ENCODE measurements around the gene GOLGA2.
A peak's percentile ranks its signal among the peaks of the same experiment; 100 is the strongest.
"Not testable (repeated sequence)": the region's sequence is repeated elsewhere in the genome, so short reads cannot be mapped to it uniquely, and the experiment has no call there.

GOLGA2 gene

DNA sequence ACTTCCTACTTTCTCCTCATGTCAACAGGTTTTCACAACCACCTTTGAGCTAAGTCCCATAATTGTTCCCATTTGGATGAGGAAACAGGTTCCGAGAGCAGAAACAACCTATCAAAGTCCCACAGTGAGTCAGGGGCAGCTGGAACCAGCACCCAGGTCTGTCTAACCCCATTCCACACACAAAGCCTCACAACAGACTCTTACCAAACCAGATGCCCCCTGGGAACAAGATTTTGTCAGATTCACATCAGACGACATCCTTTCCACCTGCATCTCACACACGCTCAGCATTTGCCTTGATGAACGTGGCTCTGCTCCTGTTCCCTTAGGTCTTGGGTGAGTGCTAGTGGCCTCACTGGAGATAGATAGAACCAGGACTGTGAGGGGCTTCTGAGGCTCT lies 17.3 kb upstream of the GOLGA2 start:
- no peak for DNase-seq (ENCODE audit: low read depth in 4 of 4, low spot score in 1 of 4)

DNA sequence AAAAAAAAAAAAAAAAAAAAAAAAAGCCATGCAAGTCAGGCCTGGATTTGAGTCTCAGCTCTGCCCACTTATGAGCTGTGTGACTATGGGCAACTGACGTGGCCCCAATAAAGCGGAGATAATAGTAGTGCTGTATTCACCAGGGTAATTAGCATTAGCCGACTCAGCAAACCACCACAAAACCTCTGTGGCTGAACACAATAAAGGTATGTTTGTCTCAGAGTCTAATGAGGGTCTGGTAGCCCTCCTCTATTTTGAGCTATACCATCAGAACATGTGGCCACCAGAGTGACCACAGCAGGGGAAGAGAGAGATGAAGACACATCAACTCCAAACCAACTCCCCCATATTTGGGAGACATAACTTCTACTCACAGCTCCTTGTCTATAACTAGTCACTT lies 16.2 kb upstream of the GOLGA2 start:
- no peak for DNase-seq (ENCODE audit: low read depth in 4 of 4, low spot score in 1 of 4)

DNA sequence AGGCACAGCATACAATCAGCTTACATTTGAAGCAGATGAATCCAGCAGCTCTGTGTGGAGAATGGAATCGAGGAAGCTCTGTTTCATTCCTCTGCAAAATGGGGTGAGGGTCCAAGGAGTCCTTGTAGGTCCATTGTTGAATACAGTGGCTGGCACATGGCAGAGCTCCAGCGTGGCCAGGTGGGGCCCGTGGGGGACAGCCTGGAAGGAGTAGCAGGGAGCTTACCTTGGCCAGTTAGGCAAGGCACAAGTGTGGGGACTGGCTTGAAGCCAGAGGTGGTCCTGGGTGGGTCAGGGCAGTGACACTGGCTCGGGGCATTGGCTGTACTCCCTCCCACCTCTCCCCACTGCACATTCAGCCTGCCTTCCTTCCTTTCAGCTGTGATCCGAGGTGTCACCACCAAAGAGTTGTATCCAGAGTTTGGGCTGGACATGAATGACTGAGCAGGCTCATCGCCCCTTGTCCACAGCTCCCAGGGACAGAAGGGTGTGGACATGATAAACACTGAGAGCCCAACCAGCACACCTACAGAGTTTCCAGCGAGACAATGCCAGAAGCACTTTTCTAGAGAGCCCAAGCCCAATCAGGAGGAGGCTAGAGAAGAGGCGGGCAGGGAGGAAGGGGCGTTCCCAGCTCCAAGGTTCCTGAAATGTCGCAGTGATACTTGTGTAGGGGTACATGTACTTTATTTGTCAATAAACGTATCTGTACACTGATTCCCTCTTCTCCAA lies 12.6 kb upstream of the GOLGA2 start:
- no peak for DNase-seq (ENCODE audit: low read depth in 4 of 4, low spot score in 1 of 4)

DNA sequence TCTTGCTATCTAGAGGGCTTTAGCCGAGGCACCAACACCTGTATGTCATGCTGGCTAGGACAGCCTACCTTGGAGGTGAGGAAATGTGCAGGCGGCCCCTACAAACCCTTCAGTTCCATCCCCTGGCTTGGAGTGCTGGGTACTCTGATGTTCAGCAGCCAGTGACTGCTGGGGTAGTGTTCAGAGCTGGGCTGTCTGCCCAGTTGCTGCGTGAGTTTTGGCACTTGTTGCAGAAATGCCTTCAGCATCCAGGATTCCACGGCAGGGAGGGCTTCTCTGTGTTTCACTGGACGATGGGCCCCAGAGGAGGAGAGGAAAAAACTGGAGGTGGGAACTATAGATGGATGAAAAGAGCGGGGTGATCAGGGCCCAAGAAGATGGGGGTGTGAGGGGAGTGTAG lies 10.6 kb upstream of the GOLGA2 start:
- no peak for DNase-seq (ENCODE audit: low read depth in 4 of 4, low spot score in 1 of 4)

DNA sequence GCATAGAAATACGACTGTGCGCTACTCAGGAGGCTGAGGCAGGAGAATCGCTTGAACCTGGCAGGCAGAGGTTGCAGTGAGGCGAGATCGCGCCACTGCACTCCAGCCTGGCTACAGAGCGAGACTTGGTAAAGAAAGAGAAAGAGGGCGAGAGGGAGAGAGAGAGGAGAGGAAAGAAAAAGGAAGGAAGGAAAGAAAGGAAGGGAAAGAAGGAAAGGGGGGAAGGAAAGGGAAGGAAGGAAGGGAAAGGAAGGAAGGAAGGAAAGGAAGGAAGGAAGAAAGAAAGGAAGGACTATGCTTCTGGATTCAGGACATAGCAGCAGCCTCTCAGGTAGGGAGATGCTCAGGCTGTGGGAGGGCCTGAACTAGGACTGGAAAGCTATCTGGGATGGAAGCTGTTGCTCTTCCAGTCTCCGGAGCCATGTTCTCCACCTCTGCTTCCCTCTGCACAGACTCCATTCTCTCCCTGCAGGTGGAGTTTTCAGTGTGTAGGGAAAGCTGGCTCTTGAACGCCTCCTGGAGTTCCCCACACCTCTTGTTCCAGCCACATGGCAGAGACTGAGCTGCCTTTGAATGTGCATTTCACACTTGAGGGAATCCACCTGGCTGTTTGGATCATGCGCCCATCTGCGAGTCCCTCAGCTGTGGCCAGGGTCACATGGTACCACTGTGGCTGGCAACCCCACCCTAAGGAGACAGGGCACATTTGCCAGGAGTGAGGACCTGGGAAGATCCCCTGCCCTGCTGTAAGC lies 9.4 kb upstream of the GOLGA2 start:
- DNase-seq (ENCODE audit: low read depth in 4 of 4, low spot score in 1 of 4), result no peak

DNA sequence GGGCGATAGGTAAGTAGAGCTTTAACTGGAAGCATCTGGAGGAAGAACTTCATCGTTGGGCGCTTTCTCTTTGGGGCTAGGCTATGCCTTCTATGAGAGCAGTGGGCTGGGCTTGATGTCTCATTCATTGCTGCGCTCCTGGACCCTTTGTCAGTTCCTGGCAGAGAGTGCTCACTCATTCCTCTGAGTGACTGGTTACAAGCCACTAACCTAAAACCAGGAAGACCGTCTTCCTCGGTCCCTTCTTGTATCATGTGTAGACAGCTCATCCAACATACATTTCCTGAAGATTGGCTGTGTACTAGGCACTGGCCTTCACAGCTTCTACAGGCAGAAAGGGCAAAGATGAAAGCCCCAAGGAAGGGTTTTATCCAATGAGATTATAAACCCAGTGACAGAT lies 6.7 kb upstream of the GOLGA2 start:
- no peak for DNase-seq (ENCODE audit: low read depth in 4 of 4, low spot score in 1 of 4)

DNA sequence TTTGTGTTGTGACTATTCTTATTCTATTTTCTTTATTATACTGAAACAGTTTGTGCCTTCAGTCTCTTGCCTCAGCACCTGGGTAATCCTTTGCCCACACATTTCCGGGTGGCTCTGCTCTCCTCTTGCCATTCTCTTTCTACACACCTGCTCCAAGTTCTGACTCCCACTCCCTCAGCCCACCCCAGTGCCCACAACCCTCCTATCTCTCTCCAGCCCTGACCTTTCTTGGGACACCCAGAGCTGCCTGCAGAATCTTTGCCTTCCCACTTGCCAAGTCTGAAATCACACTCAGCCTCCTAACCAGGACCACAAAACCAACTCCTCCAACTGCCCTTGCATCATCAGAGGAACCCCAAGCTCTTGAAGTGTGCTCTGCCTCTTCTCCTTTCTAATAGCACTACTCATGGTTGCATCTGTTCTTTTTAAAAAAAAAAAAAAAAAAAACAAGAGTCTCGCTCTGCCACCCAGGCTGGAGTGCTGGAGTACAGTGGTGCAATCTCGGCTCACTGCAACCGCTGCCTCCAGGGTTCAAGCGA lies 4.3 kb upstream of the GOLGA2 start:
- DNase-seq (ENCODE audit: low read depth in 4 of 4, low spot score in 1 of 4), result no peak

DNA sequence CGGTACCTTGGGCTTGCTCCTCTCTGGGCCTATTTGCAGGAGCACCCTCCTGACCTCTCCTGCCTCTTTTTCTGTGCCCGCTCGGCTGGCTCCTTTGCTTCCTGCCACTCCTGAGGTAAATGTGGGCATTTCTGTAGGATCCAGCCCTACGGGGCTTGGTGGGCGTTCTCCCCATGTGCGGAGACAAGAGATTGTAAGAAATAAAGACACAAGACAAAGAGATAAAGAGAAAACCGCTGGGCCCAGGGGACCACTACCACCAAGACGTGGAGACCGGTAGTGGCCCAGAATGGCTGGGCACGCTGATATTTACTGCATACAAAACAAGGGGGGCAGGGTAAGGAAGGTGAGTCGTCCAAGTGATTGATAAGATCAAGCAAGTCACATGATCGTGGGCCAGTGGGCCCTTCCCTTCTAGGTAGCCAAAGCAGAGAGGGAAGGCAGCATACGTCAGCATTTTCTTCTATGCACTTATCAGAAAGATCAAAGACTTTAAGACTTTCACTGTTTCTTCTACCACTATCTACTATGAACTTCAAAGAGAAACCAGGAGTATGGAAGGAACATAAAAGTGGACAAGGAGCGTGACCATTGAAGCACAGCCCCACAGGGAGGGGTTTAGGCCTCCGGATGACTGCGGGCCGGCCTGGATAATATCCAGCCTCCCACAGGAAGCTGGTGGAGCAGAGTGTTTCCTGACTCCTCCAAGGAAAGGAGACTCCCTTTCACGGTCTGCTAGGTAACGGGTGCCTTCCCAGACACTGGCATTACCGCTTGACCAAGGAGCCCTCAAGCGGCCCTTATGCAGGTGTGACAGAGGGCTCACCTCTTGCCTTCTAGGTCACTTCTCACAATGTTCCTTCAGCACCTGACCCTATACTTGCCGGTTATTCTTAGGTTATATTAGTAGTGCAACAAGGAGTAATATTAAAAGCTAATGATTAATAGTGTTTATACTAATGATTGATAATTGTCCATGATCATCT lies 3.6 kb upstream of the GOLGA2 start:
- DNase-seq (ENCODE audit: low read depth in 4 of 4, low spot score in 1 of 4), result not testable (repeated sequence)

DNA sequence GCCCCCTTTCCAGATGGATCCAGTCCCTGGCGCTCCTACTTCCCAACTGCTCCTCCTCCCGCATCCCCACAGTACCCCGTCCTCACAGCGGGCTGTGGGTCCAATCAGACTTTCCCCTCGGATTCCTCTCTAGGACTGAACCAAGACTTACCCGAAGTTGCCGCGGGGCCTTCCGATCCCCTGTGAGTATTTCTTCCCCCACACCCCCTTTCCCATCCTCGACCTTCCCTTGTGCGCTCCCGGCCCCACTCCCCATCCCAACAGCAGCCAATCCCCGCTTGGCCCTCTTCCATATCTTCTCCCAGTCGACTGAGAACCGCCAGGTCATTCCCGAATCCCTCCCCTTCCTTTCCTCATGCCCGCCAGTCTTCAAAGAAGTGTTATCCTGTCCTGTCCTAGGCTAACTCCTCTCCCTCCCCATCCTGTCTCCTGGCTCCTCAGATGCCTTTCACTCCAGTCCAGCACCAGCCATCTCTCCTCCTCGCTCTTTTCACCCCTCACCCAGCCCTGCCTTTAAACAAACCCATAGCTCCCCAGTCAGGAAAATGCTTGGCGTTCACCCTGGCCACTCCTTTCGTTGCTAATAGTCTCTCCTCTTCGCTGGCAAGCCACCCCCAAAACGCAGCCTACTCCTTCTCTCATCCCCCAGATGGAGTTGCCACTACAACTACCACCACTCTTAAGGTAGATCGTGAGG lies 915 bp upstream of the GOLGA2 start:
- DNase-seq (ENCODE audit: low read depth in 4 of 4, low spot score in 1 of 4), result no peak

DNA sequence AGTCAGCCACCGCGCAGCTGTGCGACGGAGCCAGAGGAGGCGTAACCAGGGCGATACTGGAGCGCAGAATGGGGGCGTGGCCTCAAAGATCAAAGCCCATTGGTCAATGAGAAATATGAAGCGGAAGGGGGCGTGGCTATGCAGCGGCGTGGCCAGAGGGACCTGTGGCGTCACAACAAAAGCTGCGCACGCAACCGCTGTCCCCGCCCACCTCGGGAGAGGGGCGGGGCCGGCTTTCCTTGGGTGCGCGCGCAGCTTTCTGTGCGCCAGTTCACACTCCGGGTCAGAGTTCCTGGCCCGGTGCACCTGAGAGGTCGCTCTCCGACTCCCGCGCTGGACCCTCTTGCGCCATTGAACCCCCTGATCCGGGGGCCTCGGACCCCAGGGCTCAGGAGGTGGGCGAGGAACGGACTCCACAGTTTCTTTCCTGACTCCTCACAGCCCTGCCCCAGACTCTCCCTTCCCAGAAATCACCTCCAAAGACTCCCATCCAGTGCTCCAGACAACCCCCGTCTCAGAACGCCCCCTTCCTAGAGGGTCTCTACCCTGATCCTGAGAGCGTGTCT lies 284 bp upstream of the GOLGA2 start, which contains the start of gene SWI5:
Gene SWI5, plus strand, starts transcription at position 269 of the 566 bp plus-strand sequence.
- DNase-seq (ENCODE audit: low read depth in 4 of 4, low spot score in 1 of 4), result peak; percentile 100

DNA sequence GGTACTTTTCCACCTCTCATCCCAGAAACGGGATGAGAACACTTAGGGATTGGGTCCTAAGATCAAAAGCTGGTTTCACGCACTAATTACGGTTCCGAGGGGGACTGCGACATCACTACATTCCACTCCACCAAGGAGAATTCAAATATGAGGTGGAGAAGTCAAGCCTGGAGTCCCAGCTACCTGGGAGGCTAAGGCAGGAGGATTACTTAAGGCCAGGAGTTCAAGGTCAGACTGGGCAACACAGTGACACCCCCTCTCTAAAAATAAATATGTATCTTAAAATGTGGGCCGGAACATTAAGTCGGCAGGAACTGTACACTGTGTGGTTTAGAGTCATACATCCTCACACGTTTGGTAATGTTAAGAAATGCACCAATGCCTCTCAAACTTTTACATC lies 1.6 kb downstream of the GOLGA2 start:
- no peak for DNase-seq (ENCODE audit: low read depth in 4 of 4, low spot score in 1 of 4)

DNA sequence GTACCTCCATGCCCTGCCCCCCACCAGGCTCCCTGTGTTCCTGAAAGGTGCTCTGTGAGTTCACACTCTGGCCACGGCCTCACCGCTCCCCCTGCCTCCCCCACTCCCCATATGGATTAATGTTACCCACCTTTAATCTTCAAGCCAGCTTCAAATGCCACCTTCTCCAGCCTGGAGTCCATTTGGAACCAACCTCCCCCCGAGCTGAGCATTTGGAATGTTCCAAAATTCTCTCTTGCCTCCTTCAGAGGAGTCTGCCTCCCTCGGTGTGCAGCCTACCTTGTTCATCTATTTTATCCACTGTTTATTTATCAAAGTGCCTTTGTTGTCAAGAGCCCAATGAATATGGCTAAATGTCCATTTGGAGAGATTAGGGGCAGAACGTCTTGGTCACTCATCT lies 4.3 kb downstream of the GOLGA2 start:
- no peak for DNase-seq (ENCODE audit: low read depth in 4 of 4, low spot score in 1 of 4)

DNA sequence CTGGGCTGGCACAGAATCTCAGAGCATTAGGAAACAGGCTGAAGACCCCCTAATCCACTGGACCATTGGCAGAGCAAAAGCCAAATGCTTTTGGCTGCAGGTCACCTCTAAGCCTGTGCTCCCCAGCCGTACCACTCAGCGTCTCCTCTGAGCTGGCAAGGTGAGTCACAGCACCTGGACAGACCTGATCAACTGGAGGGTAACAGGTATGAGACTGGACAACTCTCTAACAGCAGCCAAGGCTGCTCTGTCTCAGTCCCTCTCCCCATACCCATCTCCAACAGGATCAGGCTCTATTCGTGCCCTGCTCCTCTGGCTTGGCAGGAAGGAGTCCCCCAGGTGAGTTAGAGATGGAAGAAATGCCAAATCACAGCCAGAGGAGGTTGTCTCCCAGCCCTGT lies 4.7 kb downstream of the GOLGA2 start:
- no peak for DNase-seq (ENCODE audit: low read depth in 4 of 4, low spot score in 1 of 4)

DNA sequence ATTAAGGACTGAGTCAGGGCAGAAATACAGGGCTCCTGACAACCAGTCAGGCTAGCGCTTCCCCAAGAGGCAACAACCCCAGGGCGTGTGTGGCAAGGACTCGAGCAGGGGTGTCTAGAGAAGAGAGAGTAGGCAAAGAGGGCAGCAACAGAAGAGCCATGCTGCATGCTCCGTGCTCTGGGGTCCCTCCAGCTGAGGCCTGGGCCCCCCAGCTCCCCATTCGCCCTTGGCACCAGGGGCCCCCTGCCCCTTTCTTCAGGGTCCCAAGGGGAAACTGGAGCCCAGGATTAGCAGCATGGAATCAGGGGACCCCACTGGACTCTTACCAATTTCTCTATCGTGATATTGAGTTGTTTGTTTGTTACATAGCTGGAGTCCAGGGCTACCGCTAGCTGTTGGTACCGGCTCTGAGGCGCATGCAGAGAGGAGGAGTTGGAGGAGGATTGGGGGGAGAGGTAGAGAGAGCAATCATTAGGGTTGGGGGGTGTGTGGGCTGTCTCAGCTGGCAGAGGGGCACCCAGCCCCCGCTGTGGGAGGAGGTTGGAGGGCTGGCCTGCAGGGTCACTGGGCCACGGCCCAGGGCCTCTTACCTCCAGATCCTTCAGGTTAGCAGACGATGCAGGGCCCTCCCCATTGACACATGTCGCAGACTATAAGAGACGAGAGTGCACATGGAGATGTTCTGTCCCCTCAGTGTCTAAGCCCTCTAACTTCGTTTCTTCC lies 8.8 kb downstream of the GOLGA2 start:
- no peak for DNase-seq (ENCODE audit: low read depth in 4 of 4, low spot score in 1 of 4)

DNA sequence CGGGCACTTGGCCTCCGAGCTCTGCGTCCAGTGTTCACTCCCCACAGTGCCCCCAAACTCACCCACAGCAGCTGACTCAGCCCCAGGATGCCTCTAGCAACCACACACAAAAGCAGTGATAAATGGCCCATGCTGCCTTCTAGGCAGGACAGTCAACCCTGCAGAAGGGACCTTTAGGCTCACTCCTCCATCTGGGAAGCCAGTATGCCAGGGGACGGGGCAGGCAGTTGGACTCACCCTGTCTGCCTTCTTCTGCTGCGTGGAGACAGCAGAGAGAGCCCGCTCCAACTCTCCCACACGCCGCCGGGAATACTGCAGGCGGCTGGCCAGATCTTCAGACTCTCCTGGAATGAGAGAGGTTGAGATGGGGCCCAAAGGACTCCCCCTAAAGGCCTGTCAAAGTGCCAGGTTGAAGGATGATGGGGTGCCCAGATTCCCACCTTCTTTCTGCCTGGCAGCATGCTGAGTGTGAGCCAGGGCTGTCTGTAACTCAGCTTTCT lies 10.4 kb downstream of the GOLGA2 start:
- DNase-seq (ENCODE audit: low read depth in 4 of 4, low spot score in 1 of 4), result no peak

DNA sequence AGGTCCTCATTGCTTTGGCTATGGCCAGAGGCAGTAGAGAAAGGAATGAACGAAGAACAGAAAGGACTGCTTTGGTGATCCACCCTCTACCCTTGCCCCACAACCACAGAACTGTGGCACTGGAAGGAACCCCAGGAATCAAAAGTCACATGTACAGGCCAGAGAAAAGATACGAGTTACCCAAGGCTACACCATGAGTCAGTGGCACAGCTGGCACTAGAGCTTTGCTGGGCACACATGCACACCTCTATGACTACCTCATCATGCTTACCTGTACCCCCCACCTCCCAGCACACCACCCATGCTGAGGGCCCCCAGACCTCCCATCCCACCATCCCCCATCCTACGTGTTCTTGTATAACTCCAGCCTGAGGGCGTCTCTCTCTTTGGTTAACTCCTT lies 13.1 kb downstream of the GOLGA2 start:
- DNase-seq (ENCODE audit: low read depth in 4 of 4, low spot score in 1 of 4), result no peak

DNA sequence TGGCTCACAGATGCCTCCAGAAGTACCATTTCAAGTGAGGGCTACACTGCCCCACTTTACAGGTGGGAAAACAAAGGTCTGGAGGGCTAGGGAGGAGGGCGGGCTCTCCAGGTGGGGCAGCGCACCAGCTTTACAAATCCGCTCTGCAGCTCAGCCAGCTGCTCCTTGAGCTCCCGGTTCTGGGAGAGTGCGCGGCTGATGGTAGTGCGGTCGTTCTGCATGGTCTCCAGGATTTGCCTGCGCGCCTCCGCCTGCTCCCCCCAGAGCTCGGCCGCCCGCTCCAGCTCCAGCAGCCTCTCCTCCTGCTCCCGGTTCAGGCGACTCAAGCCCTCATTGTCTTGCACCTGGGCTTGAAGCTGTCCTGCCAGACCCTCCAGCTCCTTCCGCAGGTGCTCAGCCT lies 15.5 kb downstream of the GOLGA2 start:
- DNase-seq (ENCODE audit: low read depth in 4 of 4, low spot score in 1 of 4), result no peak

DNA sequence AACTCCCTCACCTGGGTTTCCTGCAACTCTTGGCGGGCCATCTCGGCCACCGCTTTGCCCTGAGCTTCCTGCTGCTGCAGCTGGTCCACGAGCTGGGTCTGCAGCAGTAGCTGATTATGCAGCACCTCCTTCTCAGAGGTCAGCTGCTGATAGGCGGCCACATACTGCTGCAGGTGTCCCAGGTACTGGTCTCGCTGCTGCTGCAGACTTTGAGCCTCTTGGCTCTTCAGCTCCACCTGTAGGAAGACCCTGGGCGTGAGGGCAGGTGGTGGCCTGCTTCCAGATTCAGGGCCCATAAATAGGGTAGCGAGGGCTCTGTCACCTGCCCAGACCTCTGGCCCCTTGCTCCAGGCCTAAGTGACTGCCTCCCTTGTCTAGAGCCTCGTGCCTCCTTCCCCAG lies 16.7 kb downstream of the GOLGA2 start:
- DNase-seq (ENCODE audit: low read depth in 4 of 4, low spot score in 1 of 4), result no peak

DNA sequence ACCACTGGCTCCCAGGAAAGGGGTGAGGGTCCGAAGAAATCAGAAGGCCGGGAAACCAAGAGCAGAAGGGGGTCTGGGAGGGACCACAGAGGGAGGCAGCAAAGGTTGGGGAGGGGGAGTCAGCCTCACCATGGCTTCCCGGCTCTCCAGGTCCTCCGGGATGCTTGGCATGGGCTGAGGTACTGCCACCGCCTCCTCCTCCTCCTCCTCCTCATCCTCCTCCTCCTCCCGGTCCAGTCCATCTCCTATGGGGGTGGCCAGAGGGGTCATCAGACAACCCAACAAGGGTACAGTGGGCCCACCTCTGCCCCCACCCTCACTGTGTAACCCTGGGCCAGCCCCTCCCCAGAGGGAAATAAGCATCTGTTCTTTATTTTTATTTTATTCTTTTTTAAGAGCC lies 17.5 kb downstream of the GOLGA2 start:
- no peak for DNase-seq (ENCODE audit: low read depth in 4 of 4, low spot score in 1 of 4)

DNA sequence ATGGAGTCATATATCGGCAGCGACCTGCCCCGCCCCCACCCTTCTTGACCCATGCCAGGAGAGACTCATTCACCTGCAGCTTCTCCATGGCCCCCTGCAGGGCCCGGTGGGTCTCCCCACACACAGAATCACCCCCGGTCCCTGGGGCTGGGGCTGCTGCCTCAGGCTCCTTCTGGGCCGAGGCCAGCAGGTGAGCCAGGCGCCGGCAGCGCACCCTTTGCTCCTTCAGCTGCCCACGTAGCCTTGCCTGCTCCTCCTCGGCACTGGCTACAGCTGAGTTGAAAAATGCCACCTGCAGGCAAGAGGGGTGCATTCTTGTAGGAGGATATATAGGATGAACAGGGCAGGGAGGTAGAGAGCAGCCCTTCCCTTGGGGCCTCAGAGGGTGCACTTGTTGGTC lies 17.9 kb downstream of the GOLGA2 start:
- no peak for DNase-seq (ENCODE audit: low read depth in 4 of 4, low spot score in 1 of 4)
